Ascending aorta (tissue), 2 donors: ENCODE results near the gene ITPKC. TPM values are rescaled to one million over a fixed set of nuclear protein-coding genes. Genes with fewer than 3 reads are reported as not detected.

Experiments
- DNase-seq, 2 donors: peaks; one replicate each; pipeline ENCODE4 v3.0.0-alpha.2; 2019; ENCODE audit warnings: low spot score in 2 of 2
- H3K27ac ChIP-seq, 2 donors: fragments of 200-600 bp; sonication (generic); one replicate each; pipeline ENCODE4 v1.5.1; 2016 to 2017; ENCODE audit warnings: mild to moderate bottlenecking in 1 of 2
- H3K27me3 ChIP-seq: fragments of 200-600 bp; sonication (generic); one replicate; pipeline ENCODE4 v1.5.1; 2017
- H3K36me3 ChIP-seq, 2 donors: fragments of 200-600 bp; sonication (generic); one replicate each; pipeline ENCODE4 v1.5.1; 2016
- H3K4me1 ChIP-seq, 2 donors: fragments of 200-600 bp; sonication (generic); one replicate each; pipeline ENCODE4 v1.5.1; 2016 to 2017; ENCODE audit warnings: mild to moderate bottlenecking in 1 of 2
- H3K4me3 ChIP-seq, 2 donors: fragments of 200-600 bp; sonication (generic); one replicate each; pipeline ENCODE4 v1.5.1; 2016 to 2017; ENCODE audit warnings: mild to moderate bottlenecking in 1 of 2
- H3K9me3 ChIP-seq, 2 donors: fragments of 200-600 bp; sonication (generic); one replicate each; pipeline ENCODE4 v1.5.1; 2016
- CTCF ChIP-seq, 3 experiments: fragments of 200-600 bp in 2 of 3; fragments of 450-650 bp in 1 of 3; sonication (generic) in 2 of 3; IDR thresholded peaks; one replicate each; pipeline ENCODE4 v1.5.1; 2016 to 2019; ENCODE audit warnings: antibody characterized with exemption in 3 of 3, mild to moderate bottlenecking in 1 of 3, moderate library complexity in 1 of 3
- intact Hi-C: fragments of 100-400 bp; cut with DNase I; formaldehyde crosslinking; loops from one replicate; pipeline ENCODE4 v1.15.1; 2023
- total RNA-seq: library from RNA; depleted of rRNA; stranded (reverse); fragments of >200 nt; gene quantifications from one replicate; pipeline ENCODE4 v1.1.0, GENCODE V29; 2016

Gene ITPKC
- total RNA-seq, 1 donor from 2014 or later: 60.7 TPM

- no peak for TF ChIP-seq CTCF (IDR thresholded peaks at IDR 0.05)
- Histone ChIP-seq H3K36me3 (peaks cover 0 to 5% of the 10 kb centered on the region in 2 donors), H3K27ac (peak overlapping the region; percentile 97 to 99), H3K4me3 (peak overlapping the region; percentile 72 to 100), H3K4me1 (peaks cover 7 to 45% of the 10 kb centered on the region in 2 donors), H3K9me3 (no peaks in the 10 kb centered on the region), H3K27me3 (no peaks in the 10 kb centered on the region)
- DNase-seq: no peak
- intact Hi-C loops: loop anchor here (5.0 to 10.0 kb wide), 3 partner anchors 295 to 1313 kb away; partner anchors contain the start of genes HNRNPUL1 and ZFP36
Observed at GRCh38 chr19:40717325-40717879, 490 bp downstream of the ITPKC start.

GRCh38 chr19:40717880-40718773, 1.2 kb downstream of the ITPKC start:
- H3K27ac ChIP-seq: peak overlapping the region; percentile 97 to 99
- H3K4me1 ChIP-seq: peaks cover 7 to 50% of the 10 kb centered on the region in 2 donors
- H3K9me3 ChIP-seq: no peaks in the 10 kb centered on the region
- intact Hi-C loops: loop anchor here (5.0 to 10.0 kb wide), 3 partner anchors 296 to 1313 kb away; partner anchors contain the start of genes HNRNPUL1 and ZFP36
- H3K36me3 ChIP-seq: no peaks in the 10 kb centered on the region
- DNase-seq: no peak
- no peaks in the 10 kb centered on the region for H3K27me3 ChIP-seq
- peak overlapping the region; percentile 72 to 100 for H3K4me3 ChIP-seq
- TF ChIP-seq CTCF (IDR thresholded peaks at IDR 0.05): no peak

- Histone ChIP-seq H3K27me3 (no peaks in the 10 kb centered on the region), H3K9me3 (no peaks in the 10 kb centered on the region), H3K4me1 (peaks cover 7 to 47% of the 10 kb centered on the region in 2 donors), H3K36me3 (peaks cover 4 to 7% of the 10 kb centered on the region in 2 donors), H3K27ac (peak overlapping the region; percentile 97 to 99), H3K4me3 (peak overlapping the region; percentile 72 to 100)
- DNase-seq: peak in 1 of 2 donors; percentile 77
- TF ChIP-seq CTCF (IDR thresholded peaks at IDR 0.05): no peak
- intact Hi-C loops: loop anchor here (5.0 to 10.0 kb wide), 3 partner anchors 297 to 1314 kb away; partner anchors contain the start of genes HNRNPUL1 and ZFP36
Observed at GRCh38 chr19:40718774-40719391, 2.0 kb downstream of the ITPKC start.

GRCh38 chr19:40719414-40719894, 2.5 kb downstream of the ITPKC start:
- Histone ChIP-seq H3K27me3 (no peaks in the 10 kb centered on the region), H3K27ac (peak overlapping the region; percentile 97 to 99), H3K36me3 (peaks cover 7 to 13% of the 10 kb centered on the region in 2 donors), H3K4me1 (peaks cover 7 to 47% of the 10 kb centered on the region in 2 donors), H3K9me3 (no peaks in the 10 kb centered on the region), H3K4me3 (peak overlapping the region; percentile 72 to 100)
- intact Hi-C loops: loop anchor here (5.0 to 10.0 kb wide), 3 partner anchors 297 to 1315 kb away; partner anchors contain the start of genes HNRNPUL1 and ZFP36
- DNase-seq: no peak
- TF ChIP-seq CTCF (IDR thresholded peaks at IDR 0.05): no peak

GRCh38 chr19:40721140-40721486, 4.2 kb downstream of the ITPKC start:
- peaks cover 7 to 41% of the 10 kb centered on the region in 2 donors for H3K4me1 ChIP-seq
- intact Hi-C loops: no loop called here
- no peak for TF ChIP-seq CTCF (IDR thresholded peaks at IDR 0.05)

More at GRCh38 chr19:40721140-40721486, 4.2 kb downstream of the ITPKC start:
- no peak for DNase-seq
- Histone ChIP-seq H3K4me3 (peak overlapping the region; percentile 72 to 100), H3K9me3 (no peaks in the 10 kb centered on the region), H3K27ac (peak overlapping the region; percentile 97 to 99), H3K36me3 (peaks cover 20 to 28% of the 10 kb centered on the region in 2 donors), H3K27me3 (no peaks in the 10 kb centered on the region)
